G401.6 (cell line): ENCODE data around the gene UBE2L5.

Source experiments
- FAIRE-seq: peaks from 2 replicates; lab custom pipeline; 2012; peaks lifted over from hg19 to GRCh38; lab: Jason Lieb, UNC

Gene UBE2L5

DNA sequence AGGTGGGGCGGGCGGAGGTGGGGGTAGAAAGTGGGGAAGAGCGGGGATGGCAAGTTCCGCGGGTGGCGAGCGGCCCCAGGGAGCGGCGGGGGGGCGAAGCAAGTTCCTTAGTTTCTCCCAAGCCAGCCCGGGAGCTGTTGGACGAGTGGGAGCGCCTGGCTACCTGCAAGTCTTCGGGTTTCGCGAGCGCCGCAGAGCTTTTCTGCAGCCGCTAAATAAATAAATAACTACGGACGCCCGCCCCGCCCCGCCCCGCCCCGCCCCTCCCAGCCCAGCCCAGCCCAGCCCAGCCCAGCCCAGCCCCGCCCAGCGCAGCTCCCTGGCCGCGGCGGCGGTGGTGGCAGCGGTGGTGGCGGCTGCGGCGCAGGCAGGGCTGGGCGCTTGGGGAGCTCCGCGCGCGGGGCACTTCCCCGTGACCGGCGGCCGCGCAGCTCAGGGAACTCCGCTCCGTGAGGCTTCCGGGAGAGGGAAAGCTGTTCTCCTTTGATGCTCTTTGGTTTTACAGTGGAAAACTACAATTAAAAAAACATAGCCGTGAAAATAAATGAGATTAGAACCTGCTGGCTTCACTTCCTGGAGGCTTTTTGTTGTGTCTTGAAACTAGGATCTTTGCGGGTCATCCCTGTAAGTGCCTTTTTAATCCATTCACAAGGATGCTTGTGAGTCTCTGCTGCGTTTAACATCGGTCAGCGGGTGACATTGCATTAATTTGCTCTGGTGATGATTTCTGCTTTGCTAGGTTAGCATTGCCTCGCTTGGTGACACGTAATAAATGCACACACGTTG is at the start of gene UBE2L5:
TSS of gene UBE2L5 (plus strand) at position 440 of the 786 bp plus-strand sequence. CDS start 5,498 bp downstream, outside the sequence.
- FAIRE-seq, result no peak

- no peak for FAIRE-seq
Observed at GRCh38 chr13:30373727-30374126, 48.6 kb upstream of the UBE2L5 start.

- no peak for FAIRE-seq
Observed at GRCh38 chr13:30375265-30375835, 46.9 kb upstream of the UBE2L5 start.

- no peak for FAIRE-seq
Observed at GRCh38 chr13:30376426-30377311, 45.6 kb upstream of the UBE2L5 start.

DNA sequence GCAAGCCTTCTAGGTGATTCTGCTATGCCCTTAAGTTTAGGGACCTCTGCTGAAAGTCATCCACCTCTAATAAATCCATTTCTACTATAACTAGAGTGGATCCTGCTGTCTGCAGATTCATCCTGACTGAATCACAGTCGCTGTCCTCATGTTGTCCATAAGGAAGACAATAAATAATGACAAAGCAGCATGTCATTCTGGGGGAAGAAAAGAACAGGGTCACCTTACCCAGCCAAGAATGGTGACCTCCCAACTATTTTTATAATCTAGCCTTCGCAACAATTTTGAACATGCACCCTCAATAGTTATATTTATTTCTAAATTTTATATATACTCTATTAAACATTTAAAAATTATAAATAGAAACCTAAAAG is 45.0 kb upstream of the UBE2L5 start:
- FAIRE-seq, result no peak

DNA sequence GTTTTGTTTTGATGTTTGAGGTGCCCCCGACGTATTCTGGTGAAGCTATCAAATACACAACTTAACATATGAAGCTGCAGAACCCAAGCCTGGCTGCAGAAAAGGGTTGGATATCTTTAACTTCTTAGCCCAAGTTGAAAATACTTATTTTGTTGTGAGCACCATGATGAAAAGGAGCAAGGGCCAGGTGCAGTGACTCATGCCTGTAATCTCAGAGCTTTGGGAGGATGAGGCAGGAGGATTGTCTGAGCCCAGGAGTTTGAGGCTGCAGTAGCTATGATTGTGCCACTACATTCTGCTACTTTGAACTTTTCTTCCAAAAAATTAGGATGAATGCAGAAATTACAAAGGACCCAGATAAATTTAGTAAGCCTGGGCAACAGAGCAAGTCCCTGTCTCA is 44.1 kb upstream of the UBE2L5 start:
- FAIRE-seq, result no peak

DNA sequence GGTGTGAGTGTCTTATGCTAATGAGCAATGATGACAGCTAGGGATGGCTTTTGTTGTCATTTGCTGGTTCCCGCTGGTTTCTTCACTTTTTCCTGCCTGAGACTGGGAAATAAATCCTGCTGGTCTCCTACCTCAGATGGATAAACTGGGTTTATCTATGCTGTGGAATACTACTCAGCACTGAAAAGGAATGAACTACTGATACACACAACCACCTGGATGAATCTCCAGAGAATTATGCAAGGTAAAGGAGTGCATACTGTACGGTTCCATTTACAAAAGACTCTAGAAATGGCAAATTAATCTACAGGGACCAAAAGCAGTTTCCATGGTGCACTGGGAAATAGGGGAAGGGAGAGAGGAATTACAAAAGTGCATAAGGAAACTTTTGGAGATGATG is 41.2 kb upstream of the UBE2L5 start:
- no peak for FAIRE-seq

- no peak for FAIRE-seq
Observed at GRCh38 chr13:30382836-30383525, 39.3 kb upstream of the UBE2L5 start.

DNA sequence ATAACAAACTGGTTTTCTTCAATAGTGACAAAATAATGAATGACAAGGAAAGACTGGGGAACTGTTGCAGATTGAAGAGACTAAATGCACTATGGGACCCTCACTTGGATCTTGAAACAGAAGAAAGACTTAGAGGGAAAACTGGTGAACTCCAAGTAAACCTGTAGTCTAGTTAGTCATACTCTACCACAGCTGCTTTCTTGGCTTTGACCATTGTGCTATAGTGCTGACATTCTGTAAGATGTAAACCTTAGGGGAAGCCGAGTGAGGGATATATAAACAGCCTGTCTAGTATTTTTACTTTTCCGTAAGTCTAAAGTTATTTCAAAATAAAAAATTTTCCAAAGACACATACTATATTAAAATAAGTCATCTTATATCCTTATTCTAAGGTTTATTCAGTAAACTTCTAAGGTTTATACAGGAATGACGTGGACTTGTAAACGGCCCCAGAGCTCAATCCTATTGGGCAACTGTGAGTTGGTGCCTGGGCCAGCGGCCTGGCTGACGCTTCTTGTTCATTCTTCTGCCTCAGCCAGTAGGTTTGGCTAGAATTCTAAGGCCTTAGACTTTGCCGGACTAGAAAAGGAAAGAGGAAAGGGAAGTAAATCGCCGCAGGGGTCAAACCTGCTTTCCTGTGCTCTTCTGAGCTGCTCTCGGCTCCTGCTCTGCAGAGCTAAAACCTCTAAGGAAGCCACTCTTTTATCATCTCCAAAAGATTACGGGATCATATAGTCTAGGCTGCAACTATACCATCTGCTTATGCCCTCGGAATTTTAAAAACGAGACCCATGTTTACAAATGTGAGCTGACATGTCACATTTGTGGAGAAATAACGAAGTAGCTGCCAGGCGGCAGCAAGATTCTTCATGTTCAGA is 33.6 kb upstream of the UBE2L5 start:
- FAIRE-seq, result no peak

DNA sequence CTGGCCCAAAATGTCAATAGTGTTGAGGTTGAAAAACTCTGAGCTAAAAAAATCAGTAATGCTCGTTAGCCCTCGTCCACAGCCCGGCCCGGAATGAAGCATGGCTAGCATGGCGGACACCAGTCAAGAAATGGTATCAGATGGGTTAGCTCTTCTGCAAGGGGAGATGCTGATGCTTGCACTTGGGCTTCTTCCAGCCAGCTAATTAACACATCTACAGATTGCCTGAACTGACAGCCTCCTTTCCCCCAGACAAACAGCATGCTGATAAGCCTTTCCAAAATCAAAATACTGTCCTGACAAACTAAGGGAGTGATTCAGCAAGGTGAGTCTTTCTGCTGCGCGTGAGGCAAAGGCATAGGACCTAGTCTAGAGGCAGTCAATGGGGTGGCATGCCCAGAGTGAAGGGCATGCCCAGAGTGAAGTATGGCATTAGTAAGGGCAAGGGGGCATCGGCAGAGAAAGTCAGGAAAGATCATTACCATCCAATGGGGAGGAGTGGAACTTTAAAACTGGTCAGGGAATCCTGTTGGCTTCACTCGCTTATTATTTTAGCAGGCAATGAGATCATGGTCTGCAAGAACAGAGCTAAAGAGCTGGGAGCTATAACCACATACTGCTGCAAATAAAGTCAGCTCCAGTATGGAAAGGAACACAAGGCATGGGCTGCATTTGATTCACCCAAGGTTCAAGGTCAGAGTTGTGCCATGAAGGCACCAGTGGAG is 30.2 kb upstream of the UBE2L5 start:
- no peak for FAIRE-seq

- no peak for FAIRE-seq
Observed at GRCh38 chr13:30392681-30393045, 29.6 kb upstream of the UBE2L5 start.

GRCh38 chr13:30394751-30395191 is 27.5 kb upstream of the UBE2L5 start:
- no peak for FAIRE-seq

DNA sequence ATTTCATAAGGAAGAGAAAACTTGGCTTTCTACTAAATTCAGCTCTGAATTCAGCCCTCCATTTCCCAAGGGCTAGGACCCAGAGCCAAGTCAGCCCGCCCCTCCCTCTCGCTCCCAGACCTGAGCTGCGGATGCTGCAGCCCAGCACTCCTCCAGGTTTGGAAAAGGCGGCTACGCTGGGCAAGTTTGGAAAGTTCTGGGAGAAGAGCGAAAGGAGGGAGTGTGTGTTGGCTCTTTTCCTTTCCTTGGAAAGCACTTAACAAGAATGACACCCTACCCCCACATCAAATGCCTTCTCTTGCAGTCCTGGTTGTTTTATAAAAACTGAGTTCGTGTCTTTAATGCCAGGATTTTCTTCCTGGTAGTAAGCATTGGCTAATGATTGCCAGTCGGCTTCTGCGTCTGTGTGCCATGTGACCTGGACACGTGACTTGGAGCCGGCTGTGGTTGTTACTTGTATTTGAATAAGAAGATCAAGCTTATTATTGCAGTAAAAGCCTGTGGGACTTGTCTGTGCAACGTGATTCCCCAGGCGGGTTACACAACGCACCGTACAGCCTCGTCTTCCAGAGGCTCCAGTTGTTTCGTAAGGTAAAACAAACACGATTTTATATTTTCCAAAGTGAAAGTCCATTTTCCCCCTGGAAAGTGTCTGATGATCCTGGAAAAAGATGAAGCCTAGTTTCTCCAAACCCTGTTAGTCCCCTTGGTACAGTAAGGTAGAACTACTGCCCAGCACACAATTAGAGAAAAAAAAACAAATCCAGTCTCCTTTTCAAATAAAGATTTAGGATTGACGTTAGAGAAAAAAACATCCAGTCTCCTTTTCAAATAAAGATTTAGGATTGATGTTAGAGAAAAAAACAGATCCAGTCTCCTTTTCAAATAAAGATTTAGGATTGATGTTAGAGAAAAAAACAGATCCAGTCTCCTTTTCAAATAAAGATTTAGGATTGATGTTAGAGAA is 26.8 kb upstream of the UBE2L5 start:
- FAIRE-seq, result no peak

GRCh38 chr13:30396434-30397075 is 25.7 kb upstream of the UBE2L5 start:
- FAIRE-seq, result no peak

- FAIRE-seq, result no peak
Observed at GRCh38 chr13:30398601-30399072, 23.7 kb upstream of the UBE2L5 start.

DNA sequence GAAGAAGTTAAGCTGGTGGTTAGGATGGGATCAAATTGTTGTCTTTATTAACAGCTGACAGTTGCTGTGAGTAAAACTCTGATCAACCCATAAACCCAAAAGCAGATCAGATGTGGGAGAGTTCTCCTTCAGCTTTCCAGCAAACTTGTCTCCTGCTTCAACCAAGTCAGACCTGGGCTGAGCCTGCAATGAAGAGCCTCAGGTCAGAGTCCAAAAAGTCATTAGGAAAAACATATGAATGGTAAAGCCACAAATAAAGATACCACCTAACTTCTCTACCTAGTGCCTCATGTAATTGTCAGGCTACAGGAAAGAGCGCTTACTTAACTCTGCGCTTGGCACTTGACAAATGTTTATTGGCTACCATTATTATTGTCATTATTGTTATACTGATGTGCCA is 21.9 kb upstream of the UBE2L5 start:
- FAIRE-seq, result no peak

- FAIRE-seq, result no peak
Observed at GRCh38 chr13:30401347-30401746, 20.9 kb upstream of the UBE2L5 start.

DNA sequence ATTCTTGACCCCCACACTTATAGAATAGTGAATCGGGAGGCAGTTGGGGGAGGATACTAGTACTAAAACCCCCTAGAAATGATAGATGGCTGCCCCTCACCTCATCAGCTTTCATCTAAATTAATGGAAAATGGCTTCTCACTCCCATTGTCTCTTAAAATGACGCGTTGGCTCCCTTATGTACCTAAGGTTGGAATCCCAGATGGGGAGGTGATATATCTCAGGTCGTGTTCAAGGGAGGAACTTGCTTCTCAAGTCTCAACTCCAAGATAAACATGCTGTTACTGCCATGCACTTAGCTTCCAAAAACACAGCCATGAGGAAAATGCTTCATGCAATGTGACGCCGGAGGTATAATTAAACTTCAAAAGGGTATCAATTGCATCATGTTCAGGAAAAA is 18.8 kb upstream of the UBE2L5 start:
- no peak for FAIRE-seq

- FAIRE-seq, result no peak
Observed at GRCh38 chr13:30404207-30404606, 18.1 kb upstream of the UBE2L5 start.
